GM12878 (cell line): ENCODE measurements around the gene LGALS3BP. TPM values are rescaled to one million over a fixed set of nuclear protein-coding genes. Genes with fewer than 3 reads are reported as not detected.

Experiments
- ATAC-seq: fragments of 200-7000 bp; cut with Tn5 transposase; 3 replicates; pipeline ENCODE4 v1.9.1; 2020; ENCODE audit warnings: mild to moderate bottlenecking, moderate library complexity
- BruUV-seq: library from RNA; stranded (reverse); fragments of 400-500 nt; replicated peaks from 2 replicates; lab custom pipeline; 2021; lab: Mats Ljungman, UMichigan
- CTCF ChIA-PET: fragments of 300-600 bp; sonication (Branson Sonifier 250); formaldehyde crosslinking; extraction: SDS; loops from one replicate; lab custom pipeline; 2021; ENCODE audit warnings: inconsistent platforms; lab: Yijun Ruan, JAX
- POLR2A ChIA-PET: fragments of 350-600 bp; formaldehyde crosslinking; extraction: SDS; loops from one replicate; lab custom pipeline; 2021; ENCODE audit warnings: inconsistent platforms; lab: Charles Lee
- RAD21 ChIA-PET: fragments of 300-600 bp; sonication (Branson Sonifier 250); formaldehyde crosslinking; loops from one replicate; lab custom pipeline; 2023; ENCODE audit warnings: antibody characterized with exemption; ENCODE audit not compliant: unreplicated experiment; lab: Charles Lee
- SMC1A ChIA-PET: fragments of 300-600 bp; sonication (Branson Sonifier 250); formaldehyde crosslinking; loops from one replicate; lab custom pipeline; 2023; ENCODE audit not compliant: unreplicated experiment, uncharacterized antibody; lab: Charles Lee
- DNase-seq: peaks from one replicate; pipeline ENCODE4 v3.0.0-alpha.2; 2011; ENCODE audit warnings: low read depth, low spot score
- FAIRE-seq: peaks from 3 replicates; lab custom pipeline; 2011; peaks lifted over from hg19 to GRCh38; lab: Jason Lieb, UNC
- H2AFZ ChIP-seq: 2 replicates; pipeline ENCODE4 v1.6.0; 2011; ENCODE audit warnings: low read depth, low read length, control low read depth; ENCODE audit not compliant: control insufficient read depth
- H3K27ac ChIP-seq: 2 replicates; pipeline ENCODE4 v1.5.1; 2011; ENCODE audit warnings: control low read depth; ENCODE audit not compliant: control insufficient read depth, insufficient read depth
- H3K27me3 ChIP-seq, 2 experiments: replicated peaks in 1 of 2; 2 replicates each; pipeline versions ENCODE4 v1.6.0 to v1.6.1; 2011; ENCODE audit warnings: low read length in 1 of 2; ENCODE audit not compliant: control insufficient read depth in 2 of 2, insufficient read depth in 2 of 2
- H3K36me3 ChIP-seq, 2 experiments: 2 replicates each; pipeline ENCODE4 v1.5.1; 2011; ENCODE audit warnings: low read length in 1 of 2; ENCODE audit not compliant: control insufficient read depth in 2 of 2, insufficient read depth in 2 of 2
- H3K4me1 ChIP-seq: 2 replicates; pipeline ENCODE4 v1.6.1; 2011; ENCODE audit warnings: mild to moderate bottlenecking, low read length, moderate library complexity, mixed read lengths; ENCODE audit not compliant: control insufficient read depth, insufficient read depth
- H3K4me2 ChIP-seq: 2 replicates; pipeline ENCODE4 v1.6.0; 2011; ENCODE audit warnings: control low read depth; ENCODE audit not compliant: control insufficient read depth, insufficient read depth
- H3K4me3 ChIP-seq: fragments of 200-600 bp; sonication (generic); 2 replicates; pipeline ENCODE4 v1.5.1; 2016
- H3K79me2 ChIP-seq: 2 replicates; pipeline ENCODE4 v1.6.0; 2011; ENCODE audit warnings: low read length; ENCODE audit not compliant: control insufficient read depth, insufficient read depth
- H3K9ac ChIP-seq: 2 replicates; pipeline ENCODE4 v1.8.0; 2011; ENCODE audit warnings: low read length, control low read depth, mixed read lengths; ENCODE audit not compliant: control insufficient read depth, insufficient read depth
- H3K9me3 ChIP-seq: replicated peaks from 3 replicates; pipeline ENCODE4 v1.5.1; 2011; ENCODE audit warnings: mild to moderate bottlenecking, low read length; ENCODE audit not compliant: control insufficient read depth, insufficient read depth
- H4K20me1 ChIP-seq: 2 replicates; pipeline ENCODE4 v1.6.0; 2011; ENCODE audit not compliant: control insufficient read depth, insufficient read depth
- BCLAF1 ChIP-seq: fragments of 450-650 bp; IDR thresholded peaks from 2 replicates; pipeline ENCODE4 v1.6.1; 2017; ENCODE audit warnings: antibody characterized with exemption, mild to moderate bottlenecking, moderate library complexity
- BRCA1 ChIP-seq: IDR thresholded peaks from 2 replicates; pipeline ENCODE4 v1.6.1; 2011; ENCODE audit warnings: low read depth, low read length, improper control_type of control experiment
- CHD4 ChIP-seq: fragments of 200-600 bp; sonication (generic); IDR thresholded peaks from 2 replicates; pipeline ENCODE4 v1.6.1; 2016; ENCODE audit warnings: mild to moderate bottlenecking
- E4F1 ChIP-seq: fragments of 450-650 bp; IDR thresholded peaks from 2 replicates; pipeline ENCODE4 v1.6.1; 2018; ENCODE audit warnings: borderline replicate concordance, mild to moderate bottlenecking; ENCODE audit not compliant: partially characterized antibody
- ESRRA ChIP-seq: IDR thresholded peaks from 2 replicates; pipeline ENCODE4 v1.6.1; 2012; ENCODE audit warnings: mild to moderate bottlenecking, low read length, improper control_type of control experiment
- MEF2B ChIP-seq: fragments of 450-650 bp; IDR thresholded peaks from 2 replicates; pipeline ENCODE4 v1.6.1; 2018; ENCODE audit warnings: mild to moderate bottlenecking, moderate library complexity; ENCODE audit not compliant: partially characterized antibody, poor library complexity, severe bottlenecking
- NFYA ChIP-seq: IDR thresholded peaks from 2 replicates; pipeline ENCODE4 v1.6.1; 2011; ENCODE audit warnings: low read depth, mild to moderate bottlenecking, low read length, improper control_type of control experiment, borderline replicate concordance
- POLR2AphosphoS5 ChIP-seq: IDR thresholded peaks from 2 replicates; pipeline ENCODE4 v1.6.1; 2011; ENCODE audit warnings: mild to moderate bottlenecking, low read length, inconsistent platforms
- RELA ChIP-seq: fragments of 450-650 bp; IDR thresholded peaks from 2 replicates; pipeline ENCODE4 v1.8.0; 2014; ENCODE audit warnings: borderline replicate concordance; ENCODE audit not compliant: partially characterized antibody
- YY1 ChIP-seq: IDR thresholded peaks from 2 replicates; pipeline ENCODE4 v1.6.1; 2011; ENCODE audit warnings: low read depth, mild to moderate bottlenecking, low read length
- WGBS: methylation state at CpG from one replicate; pipeline ENCODE4 v1.1.6; 2016; ENCODE audit warnings: low lambda C conversion rate; ENCODE audit not compliant: insufficient replicate concordance, insufficient coverage; ENCODE audit errors: missing lambda C conversion rate; 5-methylcytosine and 5-hydroxymethylcytosine counted together
- in situ Hi-C: fragments of 300-500 bp; cut with MboI; formaldehyde crosslinking; loops from 9 replicates; pipeline ENCODE4 v1.14.3; 2018; ENCODE audit warnings: mixed read lengths
- intact Hi-C: fragments of 100-400 bp; cut with micrococcal nuclease; formaldehyde crosslinking; loops from one replicate; pipeline ENCODE4 v1.14.2; 2022; ENCODE audit not compliant: unreplicated experiment
- polyA plus RNA-seq, 11 experiments: library from polyadenylated mRNA; depleted of rRNA in 4 of 11; unstranded in 6 of 11; stranded (reverse) in 5 of 11; fragments of >200 nt; fragmentation: Nextera tagmentation in 4 of 11; fragmentation: Illumina TruSeq in 1 of 11; extraction: Ambion mirVana in 4 of 11; extraction: Trizol in 1 of 11; gene quantifications; 1 replicate in 1 of 11; 2 replicates in 10 of 11; pipeline versions ENCODE4 v1.2.1 to v1.2.3, GENCODE V29; 2011 to 2016; ENCODE audit warnings: inconsistent platforms in 2 of 11, missing spikeins in 2 of 11, low read depth in 1 of 11
- total RNA-seq, 4 experiments: library from RNA; depleted of rRNA in 3 of 4; stranded (reverse); fragments of >200 nt in 3 of 4; fragmentation: Illumina TruSeq in 1 of 4; extraction: Trizol in 1 of 4; gene quantifications; 2 replicates each; pipeline versions ENCODE4 v1.2.1 to v1.2.3, GENCODE V29; 2013 to 2021
- TF ChIP-seq, protein P1 (sequence below): IDR thresholded peaks from 2 replicates; pipeline ENCODE4 v1.6.1; 2011; ENCODE audit warnings: borderline replicate concordance, low read depth, mild to moderate bottlenecking, moderate library complexity, mixed read lengths, low read length; ENCODE audit not compliant: insufficient read depth; ENCODE audit errors: extremely low read length
- TF ChIP-seq, protein P2 (sequence below): fragments of 450-650 bp; IDR thresholded peaks from 2 replicates; pipeline ENCODE4 v1.6.1; 2017; ENCODE audit warnings: mild to moderate bottlenecking, moderate library complexity

The LGALS3BP gene
- total and polyA plus RNA-seq, 10 of the 15 experiments (the other 5 are each of a cell fraction or from before 2014, with no cell fraction given): 0.52 to 5.2 (median 1.9) TPM

GRCh38 chr17:78959803-78960202 lies 19.9 kb downstream of the LGALS3BP start:
- FAIRE-seq (no peak), DNase-seq (no peak)
- 78% methylated on average over 12 of the region's 12 CpGs for WGBS
- H3K4me2 ChIP-seq: no peak overlapping the region
- H4K20me1 ChIP-seq: no peaks in the 10 kb centered on the region
- no peak overlapping the region for H2AFZ ChIP-seq
- in situ Hi-C loops: no loop called here
- H3K9me3 ChIP-seq: no peaks in the 10 kb centered on the region
- H3K4me1 ChIP-seq: no peaks in the 10 kb centered on the region; the same call in 1 of the 2 replicates
- no peak for TF ChIP-seq YY1
- no peak for TF ChIP-seq RELA
- no peak for TF ChIP-seq BRCA1
- TF ChIP-seq E4F1: no peak
- no peak for TF ChIP-seq MEF2B
- TF ChIP-seq, protein P1, sequence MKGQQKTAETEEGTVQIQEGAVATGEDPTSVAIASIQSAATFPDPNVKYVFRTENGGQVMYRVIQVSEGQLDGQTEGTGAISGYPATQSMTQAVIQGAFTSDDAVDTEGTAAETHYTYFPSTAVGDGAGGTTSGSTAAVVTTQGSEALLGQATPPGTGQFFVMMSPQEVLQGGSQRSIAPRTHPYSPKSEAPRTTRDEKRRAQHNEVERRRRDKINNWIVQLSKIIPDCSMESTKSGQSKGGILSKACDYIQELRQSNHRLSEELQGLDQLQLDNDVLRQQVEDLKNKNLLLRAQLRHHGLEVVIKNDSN: no peak
- no peak for TF ChIP-seq POLR2AphosphoS5
- TF ChIP-seq CHD4: no peak
- TF ChIP-seq, protein P2, sequence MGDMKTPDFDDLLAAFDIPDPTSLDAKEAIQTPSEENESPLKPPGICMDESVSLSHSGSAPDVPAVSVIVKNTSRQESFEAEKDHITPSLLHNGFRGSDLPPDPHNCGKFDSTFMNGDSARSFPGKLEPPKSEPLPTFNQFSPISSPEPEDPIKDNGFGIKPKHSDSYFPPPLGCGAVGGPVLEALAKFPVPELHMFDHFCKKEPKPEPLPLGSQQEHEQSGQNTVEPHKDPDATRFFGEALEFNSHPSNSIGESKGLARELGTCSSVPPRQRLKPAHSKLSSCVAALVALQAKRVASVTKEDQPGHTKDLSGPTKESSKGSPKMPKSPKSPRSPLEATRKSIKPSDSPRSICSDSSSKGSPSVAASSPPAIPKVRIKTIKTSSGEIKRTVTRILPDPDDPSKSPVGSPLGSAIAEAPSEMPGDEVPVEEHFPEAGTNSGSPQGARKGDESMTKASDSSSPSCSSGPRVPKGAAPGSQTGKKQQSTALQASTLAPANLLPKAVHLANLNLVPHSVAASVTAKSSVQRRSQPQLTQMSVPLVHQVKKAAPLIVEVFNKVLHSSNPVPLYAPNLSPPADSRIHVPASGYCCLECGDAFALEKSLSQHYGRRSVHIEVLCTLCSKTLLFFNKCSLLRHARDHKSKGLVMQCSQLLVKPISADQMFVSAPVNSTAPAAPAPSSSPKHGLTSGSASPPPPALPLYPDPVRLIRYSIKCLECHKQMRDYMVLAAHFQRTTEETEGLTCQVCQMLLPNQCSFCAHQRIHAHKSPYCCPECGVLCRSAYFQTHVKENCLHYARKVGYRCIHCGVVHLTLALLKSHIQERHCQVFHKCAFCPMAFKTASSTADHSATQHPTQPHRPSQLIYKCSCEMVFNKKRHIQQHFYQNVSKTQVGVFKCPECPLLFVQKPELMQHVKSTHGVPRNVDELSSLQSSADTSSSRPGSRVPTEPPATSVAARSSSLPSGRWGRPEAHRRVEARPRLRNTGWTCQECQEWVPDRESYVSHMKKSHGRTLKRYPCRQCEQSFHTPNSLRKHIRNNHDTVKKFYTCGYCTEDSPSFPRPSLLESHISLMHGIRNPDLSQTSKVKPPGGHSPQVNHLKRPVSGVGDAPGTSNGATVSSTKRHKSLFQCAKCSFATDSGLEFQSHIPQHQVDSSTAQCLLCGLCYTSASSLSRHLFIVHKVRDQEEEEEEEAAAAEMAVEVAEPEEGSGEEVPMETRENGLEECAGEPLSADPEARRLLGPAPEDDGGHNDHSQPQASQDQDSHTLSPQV: no peak
- no peak for TF ChIP-seq NFYA
- TF ChIP-seq BCLAF1: no peak
- TF ChIP-seq ESRRA: no peak
- TF ChIP-seq, all 136 proteins: peak for 0
- no peaks in the 10 kb centered on the region for H3K79me2 ChIP-seq
- H3K27me3 ChIP-seq: no peaks in the 10 kb centered on the region; a peak in 1 of 4 replicates
- ChIA-PET POLR2A (interaction anchor here (0.6 to 1.7 kb wide), 2 partner anchors 94 to 132 kb away, joined by 3 to 7 read pairs; no protein-coding TSS in a partner anchor), SMC1A (no interaction called here), CTCF (interaction anchor here (1.0 kb wide), 1 partner anchor 12 kb away, joined by 3 read pairs; no protein-coding TSS in a partner anchor), RAD21 (no interaction called here)
- H3K36me3 ChIP-seq: no peaks in the 10 kb centered on the region
- BruUV-seq: no TSS peak
- H3K4me3 ChIP-seq: no peak overlapping the region
- intact Hi-C loops: no loop called here
- ATAC-seq: no peak
- no peak overlapping the region for H3K27ac ChIP-seq
- no peak overlapping the region for H3K9ac ChIP-seq
